ENCODE data around the gene RHOBTB1.

Gene RHOBTB1

GRCh38 chr10:60849740-60850139 lies 94.2 kb downstream of the RHOBTB1 start:
- H3K4me2 ChIP-seq (ENCODE audit: low read depth, low read length, poor library complexity, severe bottlenecking) = no peak overlapping the region
- no peaks in the 10 kb centered on the region for H3K79me2 ChIP-seq (ENCODE audit: insufficient read depth, low read length)
- no peaks in the 10 kb centered on the region for H3F3A ChIP-seq (ENCODE audit: insufficient read depth)
- no peaks in the 10 kb centered on the region for H4K20me1 ChIP-seq (ENCODE audit: low read depth, low read length)
- no peaks in the 10 kb centered on the region for H3K27me3 ChIP-seq (ENCODE audit: low read length)
- H3K27ac ChIP-seq (ENCODE audit: low read depth, low read length) = no peak overlapping the region
- no peak overlapping the region for H2AFZ ChIP-seq (ENCODE audit: low read depth, low read length, severe bottlenecking)
- no peaks in the 10 kb centered on the region for H3K36me3 ChIP-seq (ENCODE audit: low read length)
- no peak for TF ChIP-seq CTCF (IDR thresholded peaks at IDR 0.05; ENCODE audit: insufficient read depth, low read length, poor library complexity, severe bottlenecking)
- no peak for TF ChIP-seq EZH2phosphoT487 (conservative IDR thresholded peaks at IDR 0.05; ENCODE audit: low read length)
- no peak overlapping the region for H3K4me3 ChIP-seq (ENCODE audit: insufficient read depth, low read length, poor library complexity, severe bottlenecking)
- H3K9ac ChIP-seq (ENCODE audit: low read length) = no peak overlapping the region
- H3K9me3 ChIP-seq (ENCODE audit: insufficient read depth, low read length) = no peaks in the 10 kb centered on the region
- no peaks in the 10 kb centered on the region for H3K9me2 ChIP-seq (replicated peaks; ENCODE audit: insufficient read depth, low read length)

GRCh38 chr10:60849217-60849616 lies 94.8 kb downstream of the RHOBTB1 start:
- H3K4me3 ChIP-seq (ENCODE audit: insufficient read depth, low read length, poor library complexity, severe bottlenecking) = no peak overlapping the region
- no peaks in the 10 kb centered on the region for H3K27me3 ChIP-seq (ENCODE audit: low read length)
- no peaks in the 10 kb centered on the region for H3K36me3 ChIP-seq (ENCODE audit: low read length)
- no peaks in the 10 kb centered on the region for H3F3A ChIP-seq (ENCODE audit: insufficient read depth)
- H3K9ac ChIP-seq (ENCODE audit: low read length) = no peak overlapping the region
- no peaks in the 10 kb centered on the region for H4K20me1 ChIP-seq (ENCODE audit: low read depth, low read length)
- H3K4me2 ChIP-seq (ENCODE audit: low read depth, low read length, poor library complexity, severe bottlenecking) = no peak overlapping the region
- no peak overlapping the region for H3K27ac ChIP-seq (ENCODE audit: low read depth, low read length)
- no peaks in the 10 kb centered on the region for H3K79me2 ChIP-seq (ENCODE audit: insufficient read depth, low read length)
- no peak overlapping the region for H2AFZ ChIP-seq (ENCODE audit: low read depth, low read length, severe bottlenecking)
- no peaks in the 10 kb centered on the region for H3K9me3 ChIP-seq (ENCODE audit: insufficient read depth, low read length)
- TF ChIP-seq CTCF (IDR thresholded peaks at IDR 0.05; ENCODE audit: insufficient read depth, low read length, poor library complexity, severe bottlenecking) (no peak), EZH2phosphoT487 (conservative IDR thresholded peaks at IDR 0.05; ENCODE audit: low read length) (no peak)
- no peaks in the 10 kb centered on the region for H3K9me2 ChIP-seq (replicated peaks; ENCODE audit: insufficient read depth, low read length)

- TF ChIP-seq EZH2phosphoT487 (conservative IDR thresholded peaks at IDR 0.05; ENCODE audit: low read length) (no peak), CTCF (IDR thresholded peaks at IDR 0.05; ENCODE audit: insufficient read depth, low read length, poor library complexity, severe bottlenecking) (no peak)
- no peaks in the 10 kb centered on the region for H4K20me1 ChIP-seq (ENCODE audit: low read depth, low read length)
- no peaks in the 10 kb centered on the region for H3K9me3 ChIP-seq (ENCODE audit: insufficient read depth, low read length)
- H3K27me3 ChIP-seq (ENCODE audit: low read length) = no peaks in the 10 kb centered on the region
- no peak overlapping the region for H3K27ac ChIP-seq (ENCODE audit: low read depth, low read length)
- no peaks in the 10 kb centered on the region for H3K9me2 ChIP-seq (replicated peaks; ENCODE audit: insufficient read depth, low read length)
- no peak overlapping the region for H3K4me2 ChIP-seq (ENCODE audit: low read depth, low read length, poor library complexity, severe bottlenecking)
- H2AFZ ChIP-seq (ENCODE audit: low read depth, low read length, severe bottlenecking) = no peak overlapping the region
- no peak overlapping the region for H3K9ac ChIP-seq (ENCODE audit: low read length)
- H3K79me2 ChIP-seq (ENCODE audit: insufficient read depth, low read length) = no peaks in the 10 kb centered on the region
- no peaks in the 10 kb centered on the region for H3F3A ChIP-seq (ENCODE audit: insufficient read depth)
- H3K36me3 ChIP-seq (ENCODE audit: low read length) = no peaks in the 10 kb centered on the region
- no peak overlapping the region for H3K4me3 ChIP-seq (ENCODE audit: insufficient read depth, low read length, poor library complexity, severe bottlenecking)
Observed at GRCh38 chr10:60848680-60849079, 95.3 kb downstream of the RHOBTB1 start.

Data from SU-DHL-6 (cell line).